EH (cell line): ENCODE data around the gene ASB13.
"Not testable (repeated sequence)": the region's sequence is repeated elsewhere in the genome, so short reads cannot be mapped to it uniquely, and the experiment has no call there.

Experiments
- DNase-seq: peaks from one replicate; pipeline ENCODE4 v3.0.0-alpha.2; 2015; ENCODE audit warnings: low read depth

Gene ASB13

GRCh38 chr10:5604961-5605360, 61.4 kb downstream of the ASB13 start:
- no peak for DNase-seq

DNA sequence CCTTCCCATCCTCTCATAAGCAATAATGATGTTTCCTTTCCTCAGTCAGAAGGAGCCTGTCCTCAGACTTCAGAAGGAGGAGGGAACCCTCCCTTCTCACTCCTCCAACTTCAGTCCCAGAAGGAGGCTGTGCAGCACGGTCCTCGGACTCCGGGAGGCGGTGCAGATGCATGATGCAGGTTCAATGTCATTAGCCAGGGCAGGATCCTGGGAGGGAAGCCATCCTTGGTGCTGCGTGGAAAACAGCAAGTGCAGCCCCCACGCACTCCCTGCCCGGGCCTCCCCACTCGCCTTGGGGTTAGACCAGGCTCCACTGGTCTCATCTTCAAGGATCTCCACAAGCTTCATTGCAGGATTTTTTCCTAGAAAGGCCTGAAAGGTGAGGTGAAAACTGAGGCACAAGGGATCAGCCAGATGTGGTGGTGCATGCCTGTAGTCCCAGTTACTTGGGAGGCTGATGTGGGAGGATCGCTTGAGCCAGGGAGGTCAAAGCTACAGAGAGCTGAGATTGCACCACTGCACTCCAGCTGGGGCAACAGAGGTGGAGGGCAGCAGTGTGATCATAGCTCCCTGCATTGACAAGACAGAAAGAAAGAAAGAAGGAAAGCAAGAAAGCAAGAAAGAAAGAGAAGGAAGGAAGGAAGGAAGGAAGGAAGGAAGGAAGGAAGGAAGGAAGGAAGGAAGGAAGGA, 62.0 kb downstream of the ASB13 start:
- no peak for DNase-seq

DNA sequence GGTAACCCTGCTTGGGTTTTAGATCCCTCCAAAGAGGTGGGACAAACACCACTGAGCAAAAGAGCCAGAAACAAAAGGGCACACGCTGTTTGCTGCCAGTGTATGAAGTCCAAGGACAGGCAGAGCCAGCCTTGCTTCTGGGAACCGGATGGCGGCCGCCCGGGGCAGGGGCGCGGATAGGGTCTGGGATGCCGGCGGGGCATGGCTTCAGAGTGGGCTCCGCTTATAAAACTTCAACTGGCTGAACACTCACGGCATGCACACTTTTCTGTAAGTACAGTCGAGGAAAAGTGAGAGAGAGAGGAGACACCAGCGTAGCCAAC, 62.6 kb downstream of the ASB13 start:
- no peak for DNase-seq

DNA sequence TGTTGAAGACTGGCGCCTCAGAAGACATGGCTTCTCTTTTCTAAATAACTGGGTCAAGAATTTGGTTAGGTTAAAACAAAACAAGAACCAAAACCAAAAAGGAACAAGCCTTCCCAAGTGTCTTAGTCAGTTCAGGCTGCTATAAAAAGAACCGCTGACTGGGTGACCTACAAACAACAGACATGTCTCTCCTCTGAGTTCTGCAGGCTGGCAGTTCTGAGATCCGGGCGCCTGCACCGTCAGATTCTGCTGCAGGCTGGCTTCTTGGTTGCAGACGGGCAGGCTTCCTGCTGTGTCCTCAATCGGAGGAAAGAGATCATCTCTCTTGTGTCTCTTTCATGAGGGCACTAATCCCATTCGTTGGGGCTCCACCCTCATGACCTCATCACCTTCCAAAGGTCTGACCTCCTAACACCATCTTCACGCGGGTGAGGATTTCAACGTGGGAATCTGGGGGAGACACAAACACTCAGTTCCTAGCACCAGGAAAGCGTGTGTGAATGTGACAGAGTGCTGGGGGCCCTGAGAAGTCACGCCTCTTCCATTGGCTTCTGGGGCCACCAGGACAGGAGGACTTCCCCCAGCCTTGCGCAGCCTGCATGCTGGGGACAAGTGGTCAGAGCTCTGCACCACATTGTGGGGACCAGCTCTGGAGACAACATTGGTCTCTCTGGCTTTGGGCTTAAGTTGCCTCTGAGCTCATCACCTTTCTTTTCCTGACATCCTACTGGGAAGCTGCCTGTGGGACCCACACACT, 63.1 kb downstream of the ASB13 start:
- no peak for DNase-seq

- no peak for DNase-seq
These were observed 64.4 kb downstream of the ASB13 start for GRCh38 chr10:5601826-5602495.

DNA sequence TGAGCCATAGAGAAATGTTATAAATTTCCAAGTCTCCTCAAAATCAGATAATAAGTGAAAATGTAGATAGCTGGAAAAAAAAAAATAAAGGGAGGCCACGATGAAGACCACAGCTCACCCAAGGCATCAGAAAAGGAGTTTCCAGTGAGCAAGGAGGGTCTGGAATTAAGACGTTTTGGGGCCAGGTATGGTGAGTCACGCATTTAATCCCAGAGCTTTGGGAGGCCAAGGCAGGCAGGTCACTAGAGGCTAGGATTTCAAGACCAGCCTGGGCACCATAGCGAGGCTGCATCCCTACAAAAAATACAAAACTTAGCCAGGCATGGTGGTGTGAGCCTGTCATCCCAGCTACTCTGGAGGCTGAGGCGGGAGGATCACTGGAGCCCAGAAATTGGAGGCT, 65.5 kb downstream of the ASB13 start:
- no peak for DNase-seq

DNA sequence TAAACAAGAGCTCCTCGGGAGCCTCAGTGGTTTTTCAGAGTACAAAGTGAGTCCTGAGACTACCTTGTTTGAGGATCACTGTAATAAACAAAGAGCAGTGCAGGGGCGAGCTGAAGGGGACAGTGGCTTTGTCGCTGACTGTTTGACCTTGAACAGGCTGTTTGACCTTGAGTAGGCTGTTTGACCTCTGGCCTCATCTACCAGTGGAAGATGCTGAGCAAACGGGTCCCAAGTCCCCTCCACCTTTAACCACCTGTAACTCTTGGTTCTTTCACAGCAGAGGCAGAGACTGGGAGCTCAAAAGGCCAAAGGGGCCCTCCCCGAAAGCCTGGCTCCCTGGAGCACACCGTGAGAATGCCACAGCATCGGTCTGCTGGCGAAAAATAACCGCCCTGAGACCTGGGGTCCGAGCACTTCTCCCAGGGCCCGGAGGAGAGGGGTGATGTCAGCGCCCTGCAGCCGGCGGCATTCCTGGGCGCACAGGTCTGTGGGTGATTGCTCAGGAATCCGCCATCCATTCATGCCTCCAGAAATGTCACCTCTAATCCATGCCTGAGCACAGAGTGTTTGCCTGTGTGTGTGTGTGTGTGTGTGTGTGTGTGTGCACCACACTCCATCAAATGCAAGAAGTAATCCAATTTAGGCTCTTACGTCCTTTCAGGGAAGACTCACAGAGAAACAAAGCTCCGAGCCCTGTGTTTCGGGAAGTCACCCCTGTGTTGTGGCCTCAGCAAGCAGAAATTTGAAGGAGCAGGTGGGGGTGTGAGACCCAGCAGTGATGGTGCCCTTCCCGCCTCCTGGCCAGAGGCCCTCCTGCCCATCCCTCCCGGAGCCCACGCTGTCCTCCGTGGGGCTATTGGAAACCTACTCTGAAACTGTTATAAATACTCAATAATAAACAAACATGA, 66.5 kb downstream of the ASB13 start:
- no peak for DNase-seq

DNA sequence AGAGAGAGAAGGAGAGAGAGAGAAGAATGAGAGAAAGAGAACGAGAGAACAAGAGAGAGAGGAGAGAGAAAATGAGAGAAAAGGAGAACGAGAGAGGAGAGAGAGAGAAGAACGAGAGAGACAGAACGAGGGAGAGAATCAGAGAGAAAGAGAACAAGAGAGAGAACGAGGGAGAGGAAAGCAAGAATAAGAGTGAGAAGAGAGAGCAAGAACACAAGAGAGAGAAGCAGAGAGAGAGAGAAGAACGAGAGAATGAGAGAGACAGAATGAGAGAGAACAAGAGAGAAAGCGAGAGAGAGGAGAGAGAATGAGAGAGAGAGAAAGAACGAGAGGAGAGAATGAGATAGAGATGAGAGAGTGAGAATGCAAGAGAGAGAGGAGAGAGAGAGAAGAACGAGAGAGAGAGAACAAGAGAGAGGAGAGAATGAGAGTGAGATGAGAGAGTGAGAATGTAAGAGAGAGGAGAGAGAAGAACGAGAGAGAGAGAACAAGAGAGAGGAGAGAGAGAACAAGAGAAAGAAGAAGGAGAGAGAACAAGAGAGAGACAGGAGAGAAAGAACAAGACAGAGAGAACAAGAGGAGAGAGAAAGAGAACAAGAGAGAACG, 68.2 kb downstream of the ASB13 start:
- DNase-seq, result no peak

DNA sequence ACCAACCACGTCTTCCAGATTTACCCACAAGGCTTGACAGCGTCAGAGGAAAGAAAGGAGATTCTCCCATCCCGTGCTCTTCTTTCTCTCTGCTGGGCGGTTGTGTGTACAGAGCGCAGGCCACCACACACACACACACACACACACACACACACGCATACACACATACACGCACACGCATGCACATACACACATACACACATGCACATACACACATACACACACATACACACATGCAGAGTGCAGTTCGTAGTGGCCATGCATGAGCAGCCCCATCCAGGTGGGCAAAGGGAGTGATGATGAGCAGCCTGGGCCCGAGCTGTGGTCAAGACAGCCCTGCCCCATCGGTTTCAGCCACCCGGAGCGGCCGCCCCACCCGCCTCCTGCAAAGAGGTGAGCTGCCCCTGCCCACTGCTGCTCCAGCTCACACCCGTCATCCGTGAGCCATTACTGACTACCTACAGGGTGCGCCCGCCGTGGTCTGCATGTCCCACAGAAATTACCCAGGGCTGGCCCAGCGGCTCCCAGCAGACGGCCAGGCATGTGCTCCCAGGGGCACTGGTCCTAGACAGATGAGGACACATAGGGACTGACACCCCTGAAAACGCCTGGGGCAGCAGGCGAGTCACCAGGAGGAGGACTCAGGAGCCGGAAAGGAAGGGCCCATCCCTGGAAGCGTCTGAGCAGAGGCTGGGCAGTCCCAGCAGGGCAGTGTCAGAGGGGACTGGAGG, 69.6 kb downstream of the ASB13 start:
- DNase-seq, result peak; percentile 84

DNA sequence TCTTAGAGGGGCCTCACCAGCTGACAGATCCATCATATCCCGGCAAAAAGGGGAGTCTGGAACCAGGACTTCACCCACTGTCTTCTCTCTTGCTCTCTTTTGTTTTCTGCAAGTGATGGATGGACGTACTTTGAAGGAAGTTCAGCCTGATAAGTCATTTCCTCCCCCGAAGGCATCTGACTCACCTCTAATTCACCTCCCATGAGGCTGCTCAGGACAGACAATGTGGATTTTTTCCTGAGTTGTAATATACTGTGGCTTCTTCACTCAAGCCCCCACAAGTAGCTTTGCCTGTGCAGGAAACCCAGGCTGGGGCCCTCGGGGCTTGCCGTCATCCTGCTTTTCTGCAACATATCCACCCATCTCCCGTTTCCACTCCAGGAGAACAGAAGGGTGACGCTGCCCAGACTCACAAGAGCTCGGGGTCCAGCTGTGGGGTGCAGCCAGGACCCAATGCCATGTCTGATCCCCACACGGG, 70.4 kb downstream of the ASB13 start:
- DNase-seq, result peak; percentile 98

GRCh38 chr10:5595591-5595990, 70.8 kb downstream of the ASB13 start:
- peak; percentile 67 for DNase-seq

- peak; percentile 34 for DNase-seq
These were observed 71.3 kb downstream of the ASB13 start for GRCh38 chr10:5595095-5595494.

- peak; percentile 86 for DNase-seq
These were observed 71.9 kb downstream of the ASB13 start for GRCh38 chr10:5594271-5595049.

GRCh38 chr10:5593347-5593746, 73.0 kb downstream of the ASB13 start:
- not testable (repeated sequence) for DNase-seq

DNA sequence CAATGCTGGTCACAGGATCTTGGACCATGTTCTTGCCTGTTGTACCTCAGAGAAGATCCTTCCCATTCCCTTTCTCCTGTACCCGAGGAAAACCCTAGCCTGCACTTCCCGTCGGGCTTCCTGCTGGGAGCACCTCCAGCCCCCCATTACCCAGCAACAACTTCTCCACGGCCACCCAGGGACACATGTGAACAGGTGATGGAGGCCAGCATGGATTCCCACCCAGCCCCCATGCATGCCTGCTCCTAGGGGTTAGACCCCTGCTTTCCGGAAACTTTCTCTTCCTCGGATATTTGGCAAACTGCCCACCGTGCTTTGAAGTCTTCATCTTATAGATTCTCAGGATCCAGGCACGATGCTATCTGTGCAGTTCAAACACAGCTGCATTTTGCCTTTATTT, 74.3 kb downstream of the ASB13 start:
- DNase-seq, result no peak

DNA sequence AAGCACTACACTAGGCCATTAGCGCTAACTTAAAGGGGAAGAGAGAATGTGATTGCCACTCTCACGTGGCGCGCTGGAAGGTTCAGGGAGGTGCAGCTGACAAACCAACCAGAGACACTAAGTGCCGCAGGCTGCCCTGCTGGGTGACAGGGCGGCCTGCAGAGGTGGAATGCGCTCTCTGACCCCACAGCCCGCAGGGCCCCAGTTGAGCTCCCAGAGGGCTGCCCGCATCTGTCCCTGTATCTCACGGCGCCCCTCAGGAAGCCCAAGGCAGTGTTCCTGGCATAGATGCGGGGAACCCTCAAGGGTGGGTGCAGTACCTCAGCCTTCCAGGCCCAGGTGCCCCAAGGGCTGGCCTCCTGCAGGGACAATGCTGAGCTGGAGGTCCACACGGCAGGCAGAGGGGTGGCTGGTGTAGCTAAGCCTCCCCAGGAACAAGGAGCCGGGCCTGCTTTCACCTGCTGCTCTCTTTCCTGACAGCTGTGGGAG, 75.0 kb downstream of the ASB13 start:
- DNase-seq, result no peak

DNA sequence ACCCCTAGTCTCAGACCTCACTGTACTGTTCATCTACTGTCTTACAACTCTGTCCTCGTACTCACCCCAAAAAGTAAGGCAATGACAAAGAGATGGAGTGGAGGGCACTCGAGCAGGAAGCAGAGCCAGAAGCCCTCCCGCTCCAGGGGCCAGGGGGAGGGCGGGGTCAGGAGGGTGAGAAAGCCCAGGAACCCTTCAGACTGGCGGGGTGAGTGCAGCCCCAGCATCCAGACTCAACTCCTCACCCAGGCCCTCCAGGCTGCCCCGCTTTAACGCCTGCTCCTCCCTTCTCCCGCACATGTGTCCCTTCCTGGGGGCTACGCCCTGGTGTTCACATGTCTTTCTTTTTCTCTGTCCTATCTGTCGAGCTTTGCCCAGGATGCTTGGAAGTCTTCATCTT, 75.6 kb downstream of the ASB13 start:
- no peak for DNase-seq

DNA sequence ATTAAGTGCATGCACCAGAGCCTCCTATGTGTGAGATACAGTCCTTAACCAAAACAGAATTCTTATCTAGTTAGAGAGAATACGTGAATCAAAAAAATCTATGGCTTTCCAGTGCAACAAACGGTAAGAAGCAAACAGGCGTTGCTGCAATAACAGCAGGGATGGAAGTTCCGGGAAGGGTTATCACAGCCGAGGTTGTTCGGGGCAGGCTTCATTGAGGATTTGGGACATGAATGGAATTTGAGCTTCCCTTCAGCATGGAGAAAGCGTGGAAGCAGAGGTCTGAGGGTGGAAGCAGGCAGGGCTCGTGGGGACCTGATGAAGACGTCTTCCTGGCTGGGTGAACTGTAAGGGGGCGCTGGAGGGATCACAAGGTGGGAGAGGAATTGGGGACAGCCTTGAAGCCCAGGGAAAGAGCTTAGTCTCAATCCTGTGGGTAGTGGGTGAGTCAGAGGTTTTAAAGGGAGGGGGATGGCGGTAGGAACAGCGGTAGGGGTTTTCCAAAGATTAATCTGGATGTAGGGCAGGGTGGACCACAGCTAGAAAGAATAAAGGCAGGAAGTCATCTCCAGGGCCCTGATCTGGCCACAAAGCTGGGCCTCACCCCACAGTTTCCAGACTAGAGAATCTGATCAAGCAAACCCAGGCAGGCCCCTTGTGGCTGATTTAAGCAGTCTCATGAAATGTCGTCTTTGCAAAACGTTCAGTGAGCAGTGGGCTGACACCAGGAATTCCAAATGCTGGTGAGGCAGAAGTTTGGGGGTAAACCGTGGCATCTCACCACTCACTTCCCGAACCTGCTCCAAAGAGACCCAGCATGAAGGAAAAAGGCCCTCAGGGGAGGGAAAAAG, 76.5 kb downstream of the ASB13 start:
- peak; percentile 65 for DNase-seq

DNA sequence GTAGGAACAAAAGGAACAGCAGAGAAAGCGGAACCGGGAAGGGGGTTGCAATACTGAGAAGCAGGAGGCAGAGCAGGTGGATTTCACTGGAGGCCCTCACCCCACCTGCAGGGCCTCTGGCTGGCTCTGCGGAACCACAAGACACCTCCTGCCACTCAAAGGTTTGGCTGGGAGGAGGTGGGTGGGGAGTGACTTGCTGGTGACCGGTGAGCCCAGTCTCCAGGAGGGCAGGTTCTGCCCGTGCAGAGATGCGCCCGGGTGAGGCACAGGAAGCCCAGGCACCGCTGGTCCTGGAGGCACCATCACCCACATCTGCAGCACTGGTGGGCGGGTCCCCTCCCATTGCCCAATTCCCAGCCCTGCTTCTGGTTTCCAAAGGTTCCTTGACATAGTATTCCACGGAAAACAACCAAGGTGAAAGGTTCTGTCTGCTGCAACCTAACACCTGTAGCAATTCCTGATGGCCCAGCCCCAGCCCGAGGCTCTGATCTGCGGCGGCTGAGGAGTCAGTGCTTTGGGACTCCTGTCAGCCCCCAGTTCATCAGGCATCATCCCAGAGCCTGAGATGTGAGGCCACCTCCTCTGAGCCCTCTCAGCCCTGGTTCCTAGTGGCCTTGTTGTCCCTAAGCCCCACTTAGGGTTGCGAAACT, 77.3 kb downstream of the ASB13 start:
- no peak for DNase-seq
